K562 (cell line): ENCODE data around the gene STMP1. TPM values are rescaled to one million over a fixed set of nuclear protein-coding genes. Genes with fewer than 3 reads are reported as not detected.
A peak's percentile ranks its signal among the peaks of the same experiment; 100 is the strongest.
"Not testable (repeated sequence)": the region's sequence is repeated elsewhere in the genome, so short reads cannot be mapped to it uniquely, and the experiment has no call there.

ENCODE experiments used
- ATAC-seq: fragments of 200-7000 bp; cut with Tn5 transposase; 3 replicates; pipeline ENCODE4 v1.9.1; 2020; ENCODE audit warnings: moderate library complexity
- BruUV-seq: library from RNA; stranded (reverse); fragments of 400-500 nt; replicated peaks from 2 replicates; lab custom pipeline; 2021; lab: Mats Ljungman, UMichigan
- CTCF ChIA-PET: fragments of 300-600 bp; formaldehyde crosslinking; extraction: SDS; loops from one replicate; lab custom pipeline; 2021; ENCODE audit warnings: low intra/inter-chr PET ratio; lab: Yijun Ruan, JAX
- POLR2A ChIA-PET: fragments of 300-600, 350-650 bp; sonication (Branson Sonifier 250); formaldehyde crosslinking; extraction: SDS; loops from one replicate; lab custom pipeline; 2021; ENCODE audit warnings: antibody characterized with exemption, inconsistent platforms; lab: Yijun Ruan, JAX
- DNase-seq, 4 experiments: peaks; one replicate each; pipeline versions ENCODE4 v3.0.0 to v3.0.0-alpha.2; 2011 to 2018; ENCODE audit warnings: low spot score in 3 of 4, mixed read lengths in 3 of 4; ENCODE audit errors: extremely low read depth in 1 of 4
- FAIRE-seq: peaks from 2 replicates; lab custom pipeline; 2011; peaks lifted over from hg19 to GRCh38; lab: Jason Lieb, UNC
- H2AFZ ChIP-seq: 2 replicates; pipeline ENCODE4 v1.6.0; 2011; ENCODE audit warnings: low read depth, low read length, control low read depth, inconsistent platforms
- H3K27ac ChIP-seq: fragments of 200-600 bp; 3 replicates; pipeline ENCODE4 v1.8.0; 2011; ENCODE audit warnings: low read depth, mild to moderate bottlenecking, control low read depth, inconsistent platforms, low read length, moderate library complexity, mixed read lengths; ENCODE audit errors: extremely low read depth
- H3K27me3 ChIP-seq, 2 experiments: fragments of 300-600 bp in 1 of 2; 2 replicates in 1 of 2; 3 replicates in 1 of 2; pipeline versions ENCODE4 v1.6.0 to v1.8.0; 2011; ENCODE audit warnings: inconsistent platforms in 2 of 2, low read length in 2 of 2, mild to moderate bottlenecking in 1 of 2, mixed read lengths in 1 of 2, moderate library complexity in 1 of 2; ENCODE audit not compliant: control insufficient read depth in 2 of 2, insufficient read depth in 2 of 2
- H3K36me3 ChIP-seq: fragments of 300-600 bp; 3 replicates; pipeline ENCODE4 v1.8.0; 2011; ENCODE audit warnings: mild to moderate bottlenecking, low read length, inconsistent platforms; ENCODE audit not compliant: control insufficient read depth, insufficient read depth
- H3K4me1 ChIP-seq, 2 experiments: fragments of 200-600 bp in 1 of 2; replicated peaks in 1 of 2; 2 replicates in 1 of 2; 3 replicates in 1 of 2; pipeline versions ENCODE4 v1.5.1 to v1.8.0; 2011; ENCODE audit warnings: inconsistent platforms in 2 of 2, low read length in 2 of 2, mild to moderate bottlenecking in 1 of 2, mixed read lengths in 1 of 2, moderate library complexity in 1 of 2; ENCODE audit not compliant: control insufficient read depth in 2 of 2, insufficient read depth in 2 of 2
- H3K4me2 ChIP-seq: 2 replicates; pipeline ENCODE4 v1.6.1; 2011; ENCODE audit warnings: low read length, control low read depth, inconsistent platforms, mixed read lengths; ENCODE audit not compliant: insufficient read depth
- H3K4me3 ChIP-seq: fragments of 200-600 bp; sonication (generic), shearing (Covaris generic); 2 replicates; pipeline ENCODE4 v1.5.1; 2016; ENCODE audit warnings: control low read depth, inconsistent platforms
- H3K79me2 ChIP-seq: fragments of 200-600 bp; 3 replicates; pipeline ENCODE4 v1.8.0; 2011; ENCODE audit warnings: low read length, inconsistent platforms; ENCODE audit not compliant: control insufficient read depth, insufficient read depth
- H3K9ac ChIP-seq, 2 experiments: 2 replicates each; pipeline versions ENCODE4 v1.6.0 to v1.6.1; 2011; ENCODE audit warnings: low read depth in 2 of 2, low read length in 2 of 2, control low read depth in 1 of 2, inconsistent platforms in 1 of 2, mild to moderate bottlenecking in 1 of 2, mixed read lengths in 1 of 2; ENCODE audit not compliant: insufficient read depth in 1 of 2
- H3K9me1 ChIP-seq: one replicate; pipeline ENCODE4 v1.6.0; 2011; ENCODE audit warnings: inconsistent platforms, mild to moderate bottlenecking, low read length, moderate library complexity; ENCODE audit not compliant: control insufficient read depth, insufficient read depth
- H3K9me3 ChIP-seq: replicated peaks from 2 replicates; pipeline ENCODE4 v1.5.1; 2011; ENCODE audit warnings: low read depth, low read length, inconsistent platforms; ENCODE audit not compliant: control insufficient read depth, insufficient read depth
- H4K20me1 ChIP-seq: replicated peaks from 2 replicates; pipeline ENCODE4 v1.6.1; 2011; ENCODE audit warnings: low read length, inconsistent platforms, mixed read lengths; ENCODE audit not compliant: control insufficient read depth, insufficient read depth
- C11orf30 ChIP-seq: fragments of 450-650 bp; IDR thresholded peaks from 2 replicates; pipeline ENCODE4 v1.6.1; 2016; ENCODE audit warnings: low read depth, mild to moderate bottlenecking
- CCAR2 ChIP-seq: fragments of 200-400 bp; formaldehyde crosslinking; IDR thresholded peaks from 2 replicates; pipeline ENCODE4 v1.6.1; 2017; ENCODE audit warnings: mild to moderate bottlenecking, low read depth, low read length
- IRF1 ChIP-seq: sonication (generic); formaldehyde crosslinking; IDR thresholded peaks from 2 replicates; pipeline ENCODE4 v1.8.0; 2022; ENCODE audit warnings: missing genetic modification reagents, mild to moderate bottlenecking, borderline replicate concordance
- PHTF2 ChIP-seq: fragments of 250-450 bp; sonication (Bioruptor Pico); IDR thresholded peaks from 2 replicates; pipeline ENCODE4 v1.5.0; 2021; ENCODE audit warnings: mild to moderate bottlenecking
- TCF7L2 ChIP-seq: fragments of 150-350 bp; IDR thresholded peaks from 2 replicates; pipeline ENCODE4 v1.6.1; 2016; ENCODE audit warnings: low read depth, mild to moderate bottlenecking, low read length, moderate library complexity
- TRIM28 ChIP-seq: fragments of 450-650 bp; IDR thresholded peaks from 2 replicates; pipeline ENCODE4 v1.6.1; 2017
- ZNF316 ChIP-seq: fragments of 450-650 bp; IDR thresholded peaks from 2 replicates; pipeline ENCODE4 v1.6.1; 2016
- ZNF431 ChIP-seq: sonication (generic); formaldehyde crosslinking; IDR thresholded peaks from 2 replicates; pipeline ENCODE4 v1.8.0; 2022; ENCODE audit warnings: mild to moderate bottlenecking, missing genetic modification reagents
- WGBS: fragments of 100-300 bp; shearing (Covaris generic); methylation state at CpG from one replicate; pipeline ENCODE4 v1.1.6; 2016; ENCODE audit warnings: low coverage, mixed read lengths; ENCODE audit not compliant: insufficient coverage; ENCODE audit errors: missing lambda C conversion rate; 5-methylcytosine and 5-hydroxymethylcytosine counted together
- in situ Hi-C: fragments of 300-500 bp; cut with MboI; formaldehyde crosslinking; loops from 4 replicates; pipeline ENCODE4 v1.15.0; 2018; ENCODE audit warnings: inconsistent platforms, mixed read lengths
- intact Hi-C: fragments of 100-400 bp; cut with micrococcal nuclease; formaldehyde crosslinking; loops from 2 replicates; pipeline ENCODE4 v1.14.2; 2022
- polyA plus RNA-seq, 8 experiments: library from polyadenylated mRNA; depleted of rRNA in 4 of 8; stranded (reverse) in 5 of 8; unstranded in 3 of 8; fragments of >200 nt; fragmentation: Nextera tagmentation in 2 of 8; fragmentation: Illumina TruSeq in 1 of 8; extraction: Ambion mirVana in 2 of 8; extraction: Trizol in 1 of 8; gene quantifications; 2 replicates each; pipeline versions ENCODE4 v1.2.1 to v1.2.3, GENCODE V29; 2011 to 2014; ENCODE audit warnings: inconsistent platforms in 1 of 8, missing spikeins in 1 of 8
- total RNA-seq, 7 experiments: library from RNA; depleted of rRNA in 6 of 7; stranded (reverse); fragments of >200 nt in 6 of 7; fragmentation: Illumina TruSeq in 2 of 7; extraction: Trizol in 2 of 7; gene quantifications; 2 replicates each; pipeline versions ENCODE4 v1.2.1 to v1.2.3, GENCODE V29; 2011 to 2021; ENCODE audit warnings: low replicate concordance in 1 of 7

STMP1 gene
- total and polyA plus RNA-seq, 9 of the 15 experiments (the other 6 are each of a cell fraction or from before 2014, with no cell fraction given): 10.6 to 249 (median 56.8) TPM

GRCh38 chr7:135668852-135669395 lies 6.6 kb downstream of the STMP1 start:
- FAIRE-seq, H3K4me2 ChIP-seq, in situ Hi-C loops, H3K9me1 ChIP-seq, H3K27ac ChIP-seq, DNase-seq, H2AFZ ChIP-seq, H3K27me3 ChIP-seq, H3K9me3 ChIP-seq, ATAC-seq, BruUV-seq, H3K4me3 ChIP-seq, H3K9ac ChIP-seq, CTCF ChIA-PET, H4K20me1 ChIP-seq: not testable (repeated sequence)
- TF ChIP-seq ZNF431: peak; percentile 99
- TF ChIP-seq C11orf30: 0 out of 2 replicates have a peak, but pooled peaks have one; percentile 4
- 0 out of 2 replicates have a peak, but pooled peaks have one; percentile 29 for TF ChIP-seq TRIM28
- H3K4me1 ChIP-seq: peaks cover 0 to 12% of the 10 kb centered on the region in 2 experiments; a peak in 2 of 5 replicates
- H3K79me2 ChIP-seq: peaks cover 93% of the 10 kb centered on the region
- POLR2A ChIA-PET: interaction anchor here (1.1 kb wide), 1 partner anchor 15 kb away, joined by 3 read pairs; no protein-coding TSS in a partner anchor
- intact Hi-C loops: loop anchor here (10.0 kb wide), 1 partner anchor 1024 kb away; the partner anchor contains the start of gene BPGM
- peaks cover 23% of the 10 kb centered on the region for H3K36me3 ChIP-seq
- WGBS: 49% methylated on average over 6 of the region's 6 CpGs

GRCh38 chr7:135669774-135670173 lies 7.5 kb downstream of the STMP1 start:
- H3K4me2 ChIP-seq: no peak overlapping the region
- POLR2A ChIA-PET: interaction anchor here (0.6 to 8.1 kb wide), 5 partner anchors 7 to 330 kb away, joined by 3 to 71 read pairs (median 3); partner anchors contain the start of gene STMP1
- no TSS peak for BruUV-seq
- no peak for ATAC-seq
- H3K4me3 ChIP-seq: no peak overlapping the region
- no peak overlapping the region for H2AFZ ChIP-seq
- CTCF ChIA-PET: no interaction called here
- H3K27ac ChIP-seq: no peak overlapping the region
- WGBS: 46% methylated on average over 1 of the region's 1 CpG
- H3K9me1 ChIP-seq: no peaks in the 10 kb centered on the region
- H3K9me3 ChIP-seq: no peaks in the 10 kb centered on the region
- FAIRE-seq: no peak
- no peaks in the 10 kb centered on the region for H3K27me3 ChIP-seq
- 0 out of 2 replicates have a peak, but pooled peaks cover 8% of the 10 kb centered on the region for H4K20me1 ChIP-seq
- DNase-seq: no peak
- H3K36me3 ChIP-seq: peaks cover 32% of the 10 kb centered on the region
- TF ChIP-seq ZNF316 (peak; percentile 80), PHTF2 (CRISPR knock-in tag) (no peak), TCF7L2 (no peak), IRF1 (CRISPR knock-in tag) (no peak), C11orf30 (peak; percentile 57), CCAR2 (no peak)
- H3K9ac ChIP-seq: no peak overlapping the region
- intact Hi-C loops (loop anchor here (5.0 to 10.0 kb wide), 2 partner anchors 113 to 1025 kb away; partner anchors contain the start of gene BPGM), in situ Hi-C loops (no loop called here)
- peaks cover 0 to 6% of the 10 kb centered on the region in 2 experiments; a peak in 2 of 5 replicates for H3K4me1 ChIP-seq
- peaks cover 84% of the 10 kb centered on the region for H3K79me2 ChIP-seq
